Naive thymus-derived CD4-positive, alpha-beta T cell (primary cell): ENCODE results near the gene RPTOR. TPM values are rescaled to one million over a fixed set of nuclear protein-coding genes. Genes with fewer than 3 reads are reported as not detected.

ENCODE experiments used
- ATAC-seq: fragments of 150-1000 bp; cut with Tn5 transposase; 2 replicates; pipeline ENCODE4 v1.10.0; 2021; ENCODE audit warnings: mild to moderate bottlenecking, moderate library complexity
- CTCF ChIA-PET: fragments of 350-600 bp; sonication (Branson Sonifier 250); formaldehyde crosslinking; loops from one replicate; lab custom pipeline; 2021; ENCODE audit warnings: antibody characterized with exemption; lab: Charles Lee
- POLR2A ChIA-PET: fragments of 350-600 bp; sonication (Branson Sonifier 250); formaldehyde crosslinking; loops from one replicate; lab custom pipeline; 2021; ENCODE audit warnings: antibody characterized with exemption, inconsistent platforms; lab: Charles Lee
- DNase-seq, 9 donors: peaks; one replicate each; pipeline versions ENCODE4 v3.0.0 to v3.0.0-alpha.2; 2020 to 2022; ENCODE audit warnings: mixed read lengths in 1 of 9
- H3K27ac ChIP-seq: one replicate; pipeline ENCODE4 v1.7.0; 2013; ENCODE audit warnings: mild to moderate bottlenecking, low read depth, low read length, moderate library complexity
- H3K27me3 ChIP-seq, 2 donors: one replicate each; pipeline ENCODE4 v1.7.0; 2013; ENCODE audit warnings: low read length in 2 of 2, mild to moderate bottlenecking in 2 of 2, moderate library complexity in 2 of 2; ENCODE audit not compliant: control insufficient read depth in 2 of 2, insufficient read depth in 2 of 2
- H3K36me3 ChIP-seq, 3 experiments: 1 replicate in 2 of 3; 2 replicates in 1 of 3; pipeline ENCODE4 v1.7.0; 2013; ENCODE audit warnings: low read length in 3 of 3, mild to moderate bottlenecking in 3 of 3, moderate library complexity in 1 of 3; ENCODE audit not compliant: insufficient read depth in 3 of 3, control insufficient read depth in 2 of 3
- H3K4me1 ChIP-seq, 2 donors: one replicate each; pipeline ENCODE4 v1.7.0; 2013; ENCODE audit warnings: low read length in 2 of 2, mild to moderate bottlenecking in 2 of 2, moderate library complexity in 1 of 2; ENCODE audit not compliant: control insufficient read depth in 2 of 2, insufficient read depth in 2 of 2
- H3K4me3 ChIP-seq: 2 replicates; pipeline ENCODE4 v1.7.0; 2013; ENCODE audit warnings: mild to moderate bottlenecking, low read length
- H3K9me3 ChIP-seq, 3 experiments: 1 replicate in 2 of 3; 2 replicates in 1 of 3; pipeline ENCODE4 v1.7.0; 2013; ENCODE audit warnings: low read length in 3 of 3; ENCODE audit not compliant: control insufficient read depth in 2 of 3
- H3K27ac Mint-ChIP-seq, 9 donors: one replicate each; pipeline ENCODE4 v1.8.0; 2020 to 2022; ENCODE audit warnings: mixed read lengths in 9 of 9, mild to moderate bottlenecking in 8 of 9, moderate library complexity in 5 of 9, inconsistent platforms in 2 of 9
- H3K27me3 Mint-ChIP-seq, 5 donors: one replicate each; pipeline ENCODE4 v1.8.0; 2021 to 2022; ENCODE audit warnings: mixed read lengths in 5 of 5, mild to moderate bottlenecking in 1 of 5
- H3K36me3 Mint-ChIP-seq, 5 donors: one replicate each; pipeline ENCODE4 v1.8.0; 2020 to 2022; ENCODE audit warnings: mixed read lengths in 5 of 5, mild to moderate bottlenecking in 3 of 5, inconsistent platforms in 1 of 5
- H3K4me1 Mint-ChIP-seq, 7 donors: one replicate each; pipeline ENCODE4 v1.8.0; 2020 to 2022; ENCODE audit warnings: mixed read lengths in 7 of 7, mild to moderate bottlenecking in 3 of 7, inconsistent platforms in 1 of 7
- H3K4me3 Mint-ChIP-seq, 10 donors: one replicate each; pipeline ENCODE4 v1.8.0; 2020 to 2022; ENCODE audit warnings: mild to moderate bottlenecking in 10 of 10, mixed read lengths in 10 of 10, moderate library complexity in 6 of 10, inconsistent platforms in 2 of 10
- H3K9me3 Mint-ChIP-seq, 11 donors: one replicate each; pipeline ENCODE4 v1.8.0; 2020 to 2022; ENCODE audit warnings: mixed read lengths in 11 of 11, mild to moderate bottlenecking in 4 of 11, inconsistent platforms in 1 of 11, moderate library complexity in 1 of 11
- intact Hi-C, 2 donors: fragments of 100-400 bp; cut with micrococcal nuclease; formaldehyde crosslinking; loops; one replicate each; pipeline ENCODE4 v1.15.1; 2023
- polyA plus RNA-seq, 2 donors: library from polyadenylated mRNA; unstranded; fragments of 300-500 nt; fragmentation: Illumina TruSeq; gene quantifications; one replicate each; pipeline ENCODE4 v1.2.3, GENCODE V29; 2021
- total RNA-seq, 6 experiments: library from RNA in 5 of 6; stranded (reverse) in 5 of 6; gene quantifications; 1 replicate in 5 of 6; 2 replicates in 1 of 6; pipeline ENCODE4 v1.2.3 and lab custom pipeline; 2021 to 2026

Gene RPTOR
- total and polyA plus RNA-seq, 7 experiments from 2014 or later = 10.9 to 89.8 (median 59.9) TPM

GRCh38 chr17:80956321-80957190 lies 411.9 kb downstream of the RPTOR start:
- H3K4me1 Mint-ChIP-seq = no peaks in the 10 kb centered on the region
- no peaks in the 10 kb centered on the region for H3K27me3 Mint-ChIP-seq
- H3K27ac Mint-ChIP-seq = peak overlapping the region in 1 of 9 donors; percentile 32
- H3K9me3 ChIP-seq = no peaks in the 10 kb centered on the region
- no peaks in the 10 kb centered on the region for H3K27me3 ChIP-seq
- H3K4me1 ChIP-seq = no peaks in the 10 kb centered on the region
- peaks cover 0 to 21% (median 6%) of the 10 kb centered on the region in 5 donors for H3K36me3 Mint-ChIP-seq
- intact Hi-C loops = no loop called here
- no peak for ATAC-seq
- no peak overlapping the region for H3K4me3 ChIP-seq
- no peak for DNase-seq
- POLR2A ChIA-PET = interaction anchor here (0.6 kb wide), 1 partner anchor 28 kb away, joined by 3 read pairs; no protein-coding TSS in a partner anchor
- no peak overlapping the region for H3K4me3 Mint-ChIP-seq
- H3K27ac ChIP-seq = no peak overlapping the region
- peaks cover 0 to 66% (median 0%) of the 10 kb centered on the region in 3 experiments for H3K36me3 ChIP-seq
- CTCF ChIA-PET = no interaction called here
- H3K9me3 Mint-ChIP-seq = no peaks in the 10 kb centered on the region

GRCh38 chr17:80957461-80957941 lies 412.9 kb downstream of the RPTOR start:
- no peak for ATAC-seq
- H3K27ac Mint-ChIP-seq = no peak overlapping the region

GRCh38 chr17:80959330-80960036 lies 414.8 kb downstream of the RPTOR start:
- Histone ChIP-seq H3K9me3 (no peaks in the 10 kb centered on the region), H3K4me1 (no peaks in the 10 kb centered on the region), H3K27ac (no peak overlapping the region), H3K27me3 (no peaks in the 10 kb centered on the region), H3K36me3 (peaks cover 0 to 74% (median 0%) of the 10 kb centered on the region in 3 experiments), H3K4me3 (no peak overlapping the region)
- ATAC-seq = no peak
- intact Hi-C loops = no loop called here
- CTCF ChIA-PET = no interaction called here
- Mint-ChIP-seq H3K9me3 (no peaks in the 10 kb centered on the region), H3K4me1 (no peaks in the 10 kb centered on the region), H3K27me3 (no peaks in the 10 kb centered on the region), H3K4me3 (no peak overlapping the region), H3K36me3 (peaks cover 0 to 24% (median 6%) of the 10 kb centered on the region in 5 donors), H3K27ac (no peak overlapping the region)
- no peak for DNase-seq
- POLR2A ChIA-PET = no interaction called here

More at GRCh38 chr17:80957461-80957941, 412.9 kb downstream of the RPTOR start:
- POLR2A ChIA-PET = interaction anchor here (0.6 kb wide), 1 partner anchor 29 kb away, joined by 3 read pairs; no protein-coding TSS in a partner anchor
- Histone ChIP-seq H3K27me3 (no peaks in the 10 kb centered on the region), H3K4me1 (no peaks in the 10 kb centered on the region), H3K36me3 (peaks cover 0 to 69% (median 0%) of the 10 kb centered on the region in 3 experiments), H3K9me3 (no peaks in the 10 kb centered on the region), H3K4me3 (no peak overlapping the region), H3K27ac (no peak overlapping the region)
- Mint-ChIP-seq H3K36me3 (peaks cover 0 to 21% (median 6%) of the 10 kb centered on the region in 5 donors), H3K9me3 (no peaks in the 10 kb centered on the region), H3K4me1 (no peaks in the 10 kb centered on the region), H3K4me3 (no peak overlapping the region), H3K27me3 (no peaks in the 10 kb centered on the region)
- CTCF ChIA-PET = no interaction called here
- no peak for DNase-seq
- intact Hi-C loops = no loop called here

GRCh38 chr17:80960037-80960796 lies 415.6 kb downstream of the RPTOR start:
- Histone ChIP-seq H3K4me1 (no peaks in the 10 kb centered on the region), H3K36me3 (peaks cover 0 to 76% (median 0%) of the 10 kb centered on the region in 3 experiments), H3K27ac (no peak overlapping the region), H3K9me3 (no peaks in the 10 kb centered on the region), H3K27me3 (no peaks in the 10 kb centered on the region), H3K4me3 (no peak overlapping the region)
- Mint-ChIP-seq H3K36me3 (peaks cover 0 to 19% (median 1%) of the 10 kb centered on the region in 5 donors), H3K27ac (no peak overlapping the region), H3K4me3 (no peak overlapping the region), H3K4me1 (no peaks in the 10 kb centered on the region), H3K27me3 (no peaks in the 10 kb centered on the region), H3K9me3 (no peaks in the 10 kb centered on the region)
- CTCF ChIA-PET = no interaction called here
- intact Hi-C loops = no loop called here
- POLR2A ChIA-PET = no interaction called here
- DNase-seq = no peak
- no peak for ATAC-seq

GRCh38 chr17:80960797-80961452 lies 416.3 kb downstream of the RPTOR start:
- no peak for ATAC-seq
- Mint-ChIP-seq H3K36me3 (peaks cover 0 to 21% (median 0%) of the 10 kb centered on the region in 5 donors), H3K9me3 (no peaks in the 10 kb centered on the region), H3K4me3 (no peak overlapping the region), H3K4me1 (no peaks in the 10 kb centered on the region), H3K27me3 (no peaks in the 10 kb centered on the region), H3K27ac (peak overlapping the region in 1 of 9 donors; percentile 25)
- Histone ChIP-seq H3K27ac (no peak overlapping the region), H3K4me1 (no peaks in the 10 kb centered on the region), H3K9me3 (no peaks in the 10 kb centered on the region), H3K27me3 (no peaks in the 10 kb centered on the region), H3K36me3 (peaks cover 0 to 71% (median 0%) of the 10 kb centered on the region in 3 experiments), H3K4me3 (no peak overlapping the region)
- intact Hi-C loops = no loop called here
- DNase-seq = no peak
- ChIA-PET CTCF (no interaction called here), POLR2A (interaction anchor here (0.7 to 1.0 kb wide), 2 partner anchors 10 to 520 kb away, joined by 3 read pairs; no protein-coding TSS in a partner anchor)
